AG09319 (cell line): Measurements from ENCODE around the gene P4HTM.

Experiments
- DNase-seq: peaks from one replicate; pipeline ENCODE4 v3.0.0-alpha.2; 2010; ENCODE audit warnings: low read depth; ENCODE audit errors: extremely low read depth
- CTCF ChIP-seq: IDR thresholded peaks from 2 replicates; pipeline ENCODE4 v1.5.1; 2011; ENCODE audit warnings: low read depth, mild to moderate bottlenecking, inconsistent platforms, low read length, moderate library complexity

P4HTM gene

GRCh38 chr3:49017971-49018706, 28.1 kb downstream of the P4HTM start, which contains the start of gene DALRD3:
DALRD3 (minus strand) TSS chr3:49018580; CDS start chr3:49018564, 16 bp downstream.
- TF ChIP-seq CTCF, result no peak
- no peak for DNase-seq

GRCh38 chr3:49018707-49019006, 28.6 kb downstream of the P4HTM start:
- DNase-seq, result no peak
- TF ChIP-seq CTCF, result no peak

- TF ChIP-seq CTCF, result no peak
- no peak for DNase-seq
Observed at GRCh38 chr3:49019941-49020329, 29.9 kb downstream of the P4HTM start.

GRCh38 chr3:49020330-49021212, 30.5 kb downstream of the P4HTM start:
- TF ChIP-seq CTCF, result no peak

GRCh38 chr3:49021213-49021812, 31.3 kb downstream of the P4HTM start:
- peak; percentile 94 for DNase-seq
- no peak for TF ChIP-seq CTCF

More at GRCh38 chr3:49020330-49021212, 30.5 kb downstream of the P4HTM start:
- DNase-seq, result no peak

- peak; percentile 91 for TF ChIP-seq CTCF
- DNase-seq, result peak; percentile 80
Observed at GRCh38 chr3:49021813-49022687, 32.0 kb downstream of the P4HTM start, which contains the start of gene NDUFAF3. NDUFAF3 (plus strand) TSS chr3:49022121; CDS start chr3:49022145, 24 bp downstream.
